HEK293T (cell line): ENCODE data around the gene SLC20A1.

Experiments used
- ARNT ChIP-seq: fragments of 450-650 bp; IDR thresholded peaks from 2 replicates; pipeline ENCODE4 v1.6.1; 2017; ENCODE audit warnings: mild to moderate bottlenecking
- BHLHE40 ChIP-seq: fragments of 450-650 bp; IDR thresholded peaks from 2 replicates; pipeline ENCODE4 v1.6.1; 2016; ENCODE audit warnings: mild to moderate bottlenecking, moderate library complexity, borderline replicate concordance
- CTBP1 ChIP-seq: fragments of 450-650 bp; IDR thresholded peaks from 2 replicates; pipeline ENCODE4 v1.6.1; 2016; ENCODE audit warnings: borderline replicate concordance
- FOXA1 ChIP-seq: fragments of 450-650 bp; IDR thresholded peaks from 2 replicates; pipeline ENCODE4 v1.6.1; 2016; ENCODE audit warnings: mild to moderate bottlenecking
- FOXM1 ChIP-seq: fragments of 450-650 bp; IDR thresholded peaks from 2 replicates; pipeline ENCODE4 v1.6.1; 2017; ENCODE audit warnings: mild to moderate bottlenecking, borderline replicate concordance
- NFRKB ChIP-seq: fragments of 450-650 bp; IDR thresholded peaks from 2 replicates; pipeline ENCODE4 v1.6.1; 2016; ENCODE audit warnings: mild to moderate bottlenecking, moderate library complexity
- PKNOX1 ChIP-seq: fragments of 450-650 bp; IDR thresholded peaks from 2 replicates; pipeline ENCODE4 v1.6.1; 2016
- SP1 ChIP-seq: fragments of 450-650 bp; IDR thresholded peaks from 2 replicates; pipeline ENCODE4 v1.6.1; 2017
- TARDBP ChIP-seq: fragments of 450-650 bp; IDR thresholded peaks from 2 replicates; pipeline ENCODE4 v1.6.1; 2016

GRCh38 chr2:112661656-112662305 lies 16.0 kb downstream of the SLC20A1 start:
- TF ChIP-seq BHLHE40: no peak
- TF ChIP-seq TARDBP: no peak
- no peak for TF ChIP-seq FOXA1
- TF ChIP-seq NFRKB: no peak
- TF ChIP-seq PKNOX1: no peak
- no peak for TF ChIP-seq CTBP1
- TF ChIP-seq SP1: no peak
- no peak for TF ChIP-seq ARNT
- TF ChIP-seq FOXM1: no peak
